Measurements from ENCODE around the gene AMN1. TPM values are rescaled to one million over a fixed set of nuclear protein-coding genes. Genes with fewer than 3 reads are reported as not detected.

AMN1 gene
- total and polyA plus RNA-seq, 2 of the 13 experiments (the other 11 are each of a cell fraction or from before 2014, with no cell fraction given), result 7.5 to 26.5 TPM

DNA sequence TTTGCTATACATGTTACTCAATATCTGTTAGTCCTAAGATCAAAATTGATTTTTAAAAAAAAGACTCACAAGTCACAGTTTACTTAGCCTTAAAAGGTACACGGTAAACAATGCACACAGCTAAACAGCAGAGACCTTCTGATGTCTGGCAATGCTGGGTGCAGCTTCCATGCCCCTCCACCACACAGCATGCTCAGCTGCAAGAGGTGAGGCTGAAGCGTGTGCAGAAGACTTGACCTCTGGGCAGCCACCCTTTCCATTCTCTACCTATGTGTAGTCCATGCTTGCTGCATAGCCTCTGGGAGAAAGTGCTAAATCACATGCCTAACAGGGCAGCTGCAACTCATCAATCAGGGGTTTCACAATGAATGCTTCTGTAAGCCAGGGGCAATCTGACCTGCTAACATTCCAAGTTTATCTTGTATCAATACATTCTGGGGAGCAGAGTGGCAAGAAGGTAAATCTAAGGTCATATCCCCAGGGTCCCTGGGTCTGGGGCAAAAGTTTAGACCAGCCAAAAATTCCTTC lies 44.5 kb upstream of the AMN1 start (continued):
- TF ChIP-seq ZBTB14 (CRISPR knock-in tag; IDR thresholded peaks at IDR 0.05) (no peak), NFKB2 (CRISPR knock-in tag; IDR thresholded peaks at IDR 0.05; ENCODE audit: borderline replicate concordance) (no peak), ZNF878 (CRISPR knock-in tag; IDR thresholded peaks at IDR 0.05) (0 out of 2 replicates have a peak, but pooled peaks have one; percentile 66), ZNF720 (CRISPR knock-in tag; IDR thresholded peaks at IDR 0.05) (no peak), RBFOX2 (IDR thresholded peaks at IDR 0.05; ENCODE audit: low read depth, low read length) (no peak), NR0B2 (CRISPR knock-in tag; IDR thresholded peaks at IDR 0.05) (no peak), SSRP1 (CRISPR knock-in tag; IDR thresholded peaks at IDR 0.05) (no peak), ZNF12 (CRISPR knock-in tag; IDR thresholded peaks at IDR 0.05) (peak; percentile 94), CEBPZ (IDR thresholded peaks at IDR 0.05; ENCODE audit: low read length) (no peak), ZBTB3 (CRISPR knock-in tag; IDR thresholded peaks at IDR 0.05; ENCODE audit: borderline replicate concordance, low read depth) (no peak), ZNF788 (CRISPR knock-in tag; IDR thresholded peaks at IDR 0.05; ENCODE audit: borderline replicate concordance) (peak; percentile 49; the same call in 1 of the 2 replicates), ZNF639 (CRISPR knock-in tag; conservative IDR thresholded peaks at IDR 0.05) (no peak), ZNF20 (CRISPR knock-in tag; IDR thresholded peaks at IDR 0.05) (no peak), AGO2 (optimal IDR thresholded peaks at IDR 0.05; ENCODE audit: low read depth, low read length) (no peak), ZNF496 (CRISPR knock-in tag; IDR thresholded peaks at IDR 0.05; ENCODE audit: insufficient replicate concordance) (no peak), SRSF4 (IDR thresholded peaks at IDR 0.05; ENCODE audit: low read depth, low read length, poor library complexity, severe bottlenecking) (no peak), FOXP1 (IDR thresholded peaks at IDR 0.05) (peak; percentile 95), FOXP1 (CRISPR knock-in tag; IDR thresholded peaks at IDR 0.05) (peak; percentile 100), ZNF256 (CRISPR knock-in tag; conservative IDR thresholded peaks at IDR 0.05) (no peak), ZNF687 (CRISPR knock-in tag; IDR thresholded peaks at IDR 0.05) (peak; percentile 51; the same call in 1 of the 2 replicates), ZSCAN22 (CRISPR knock-in tag; IDR thresholded peaks at IDR 0.05) (no peak)

Measured in HepG2 (cell line).